SK-N-SH treated with all-trans-retinoic acid at 6 μM for 48 hours (cell line): Measurements from ENCODE around the gene GNAI1.

Experiments
- ATAC-seq: fragments of 200-7000 bp; cut with Tn5 transposase; 3 replicates; pipeline ENCODE4 v1.9.1; 2020; ENCODE audit warnings: mild to moderate bottlenecking, moderate library complexity
- BACH2 ChIP-seq: fragments of 250-450 bp; sonication (Bioruptor Pico); IDR thresholded peaks from 2 replicates; pipeline ENCODE4 v1.9.0; 2021; ENCODE audit warnings: mild to moderate bottlenecking, borderline replicate concordance
- CREB5 ChIP-seq: fragments of 250-450 bp; sonication (Bioruptor Pico); IDR thresholded peaks from 2 replicates; pipeline ENCODE4 v1.5.1; 2020; ENCODE audit warnings: low read depth, mild to moderate bottlenecking, moderate library complexity
- CSDC2 ChIP-seq: fragments of 250-450 bp; sonication (Bioruptor Pico); IDR thresholded peaks from 2 replicates; pipeline ENCODE4 v1.5.0; 2020; ENCODE audit warnings: mild to moderate bottlenecking, moderate library complexity
- ESRRG ChIP-seq: fragments of 250-450 bp; sonication (Bioruptor Pico); IDR thresholded peaks from 2 replicates; pipeline ENCODE4 v1.6.1; 2021; ENCODE audit warnings: mild to moderate bottlenecking
- ISL1 ChIP-seq: fragments of 250-450 bp; sonication (Bioruptor Pico); IDR thresholded peaks from 2 replicates; pipeline ENCODE4 v2.1.2; 2022; ENCODE audit warnings: mild to moderate bottlenecking, moderate library complexity
- OSR1 ChIP-seq: fragments of 250-450 bp; sonication (Bioruptor Pico); IDR thresholded peaks from 2 replicates; pipeline ENCODE4 v1.8.0; 2022; ENCODE audit warnings: moderate library complexity, mild to moderate bottlenecking, inconsistent platforms
- PATZ1 ChIP-seq: fragments of 250-450 bp; sonication (Bioruptor Pico); IDR thresholded peaks from 2 replicates; pipeline ENCODE4 v1.8.0; 2020; ENCODE audit warnings: mild to moderate bottlenecking, moderate library complexity, borderline replicate concordance
- POU6F1 ChIP-seq: fragments of 250-450 bp; sonication (Bioruptor Pico); IDR thresholded peaks from 2 replicates; pipeline ENCODE4 v1.8.0; 2021; ENCODE audit warnings: low read depth, mild to moderate bottlenecking, moderate library complexity, borderline replicate concordance
- PPARA ChIP-seq: fragments of 250-450 bp; sonication (Bioruptor Pico); IDR thresholded peaks from 2 replicates; pipeline ENCODE4 v1.5.0; 2020; ENCODE audit warnings: mild to moderate bottlenecking, borderline replicate concordance
- RARB ChIP-seq: fragments of 250-450 bp; sonication (Bioruptor Pico); IDR thresholded peaks from 2 replicates; pipeline ENCODE4 v1.8.0; 2021; ENCODE audit warnings: mild to moderate bottlenecking, moderate library complexity
- SNAI2 ChIP-seq: fragments of 250-450 bp; sonication (Bioruptor Pico); IDR thresholded peaks from 2 replicates; pipeline ENCODE4 v1.5.0; 2020; ENCODE audit warnings: mild to moderate bottlenecking, moderate library complexity
- TCF4 ChIP-seq: fragments of 250-450 bp; sonication (Bioruptor Pico); IDR thresholded peaks from 2 replicates; pipeline ENCODE4 v1.8.0; 2021; ENCODE audit warnings: mild to moderate bottlenecking, moderate library complexity, borderline replicate concordance
- TOX ChIP-seq: fragments of 250-450 bp; sonication (Bioruptor Pico); IDR thresholded peaks from 2 replicates; pipeline ENCODE4 v1.8.0; 2021; ENCODE audit warnings: mild to moderate bottlenecking, moderate library complexity, borderline replicate concordance
- TSHZ2 ChIP-seq: fragments of 250-450 bp; sonication (Bioruptor Pico); IDR thresholded peaks from 2 replicates; pipeline ENCODE4 v1.5.0; 2020; ENCODE audit warnings: mild to moderate bottlenecking, moderate library complexity
- ZC3H10 ChIP-seq: fragments of 250-450 bp; sonication (Bioruptor Pico); IDR thresholded peaks from 2 replicates; pipeline ENCODE4 v1.5.1; 2021; ENCODE audit warnings: mild to moderate bottlenecking, moderate library complexity
- ZFP3 ChIP-seq: fragments of 250-450 bp; sonication (Bioruptor Pico); IDR thresholded peaks from 2 replicates; pipeline ENCODE4 v1.5.0; 2020; ENCODE audit warnings: mild to moderate bottlenecking, moderate library complexity
- ZFP30 ChIP-seq: fragments of 450-650 bp; formaldehyde crosslinking; IDR thresholded peaks from 2 replicates; pipeline ENCODE4 v1.5.0; 2022; ENCODE audit warnings: mild to moderate bottlenecking, moderate library complexity
- ZNF565 ChIP-seq: fragments of 450-650 bp; formaldehyde crosslinking; conservative IDR thresholded peaks from 2 replicates; pipeline ENCODE4 v1.5.0; 2020; ENCODE audit warnings: low read depth, mild to moderate bottlenecking, moderate library complexity
- ZNF70 ChIP-seq: fragments of 450-650 bp; formaldehyde crosslinking; IDR thresholded peaks from 2 replicates; pipeline ENCODE4 v1.5.0; 2020; ENCODE audit warnings: mild to moderate bottlenecking, moderate library complexity
- ZNF8 ChIP-seq: fragments of 450-650 bp; formaldehyde crosslinking; IDR thresholded peaks from 2 replicates; pipeline ENCODE4 v1.5.0; 2020; ENCODE audit warnings: mild to moderate bottlenecking, moderate library complexity

GNAI1 gene

GRCh38 chr7:80145780-80146422, 11.3 kb downstream of the GNAI1 start:
- TF ChIP-seq SNAI2 (peak; percentile 35; the same call in 1 of the 2 replicates), CSDC2 (CRISPR knock-in tag) (no peak), PPARA (no peak), ISL1 (CRISPR knock-in tag) (peak; percentile 35; the same call in 1 of the 2 replicates), TOX (CRISPR knock-in tag) (no peak), ZFP3 (CRISPR knock-in tag) (peak; percentile 69; the same call in 1 of the 2 replicates)
- ATAC-seq: peak; percentile 75

- ATAC-seq: no peak
- no peak for TF ChIP-seq ZC3H10 (CRISPR knock-in tag)
- no peak for TF ChIP-seq ESRRG (CRISPR knock-in tag)
- TF ChIP-seq PATZ1 (CRISPR knock-in tag): no peak
Measured at GRCh38 chr7:80146545-80147182, 12.0 kb downstream of the GNAI1 start.

GRCh38 chr7:80147543-80148391, 13.1 kb downstream of the GNAI1 start:
- peak; percentile 85 for TF ChIP-seq ISL1 (CRISPR knock-in tag)
- TF ChIP-seq TOX (CRISPR knock-in tag): peak; percentile 66
- no peak for TF ChIP-seq BACH2 (CRISPR knock-in tag)
- no peak for TF ChIP-seq OSR1
- TF ChIP-seq TCF4 (CRISPR knock-in tag): peak; percentile 77
- peak; percentile 61; the same call in 1 of the 2 replicates for TF ChIP-seq CREB5 (CRISPR knock-in tag)
- no peak for TF ChIP-seq PATZ1 (CRISPR knock-in tag)
- no peak for TF ChIP-seq ZFP30 (CRISPR knock-in tag)
- TF ChIP-seq ZNF565 (CRISPR knock-in tag): no peak
- ATAC-seq: peak; percentile 55

GRCh38 chr7:80150611-80151273, 16.1 kb downstream of the GNAI1 start:
- ATAC-seq: no peak
- no peak for TF ChIP-seq POU6F1 (CRISPR knock-in tag)
- TF ChIP-seq ESRRG (CRISPR knock-in tag): no peak
- no peak for TF ChIP-seq ZNF8 (CRISPR knock-in tag)
- TF ChIP-seq RARB (CRISPR knock-in tag): no peak
- no peak for TF ChIP-seq ZFP3 (CRISPR knock-in tag)
- TF ChIP-seq ZNF565 (CRISPR knock-in tag): no peak
- TF ChIP-seq OSR1: no peak
- TF ChIP-seq TCF4 (CRISPR knock-in tag): no peak
- no peak for TF ChIP-seq ZNF70 (CRISPR knock-in tag)
- no peak for TF ChIP-seq TSHZ2 (CRISPR knock-in tag)
- TF ChIP-seq CSDC2 (CRISPR knock-in tag): no peak
- no peak for TF ChIP-seq BACH2 (CRISPR knock-in tag)
- TF ChIP-seq PATZ1 (CRISPR knock-in tag): no peak
- TF ChIP-seq ZC3H10 (CRISPR knock-in tag): no peak
